HEK293 (cell line): ENCODE measurements around the gene SPTSSB.

Source experiments
- ATF2 ChIP-seq: fragments of 450-650 bp; formaldehyde crosslinking; IDR thresholded peaks from 2 replicates; pipeline ENCODE4 v1.5.1; 2016; ENCODE audit warnings: missing biosample characterization, missing genetic modification characterization, low read depth
- CTCF ChIP-seq: fragments of 450-650 bp; formaldehyde crosslinking; IDR thresholded peaks from 2 replicates; pipeline ENCODE4 v1.5.1; 2016; ENCODE audit warnings: missing biosample characterization, missing genetic modification characterization
- PBX3 ChIP-seq: sonication (generic); formaldehyde crosslinking; IDR thresholded peaks from 2 replicates; pipeline ENCODE4 v1.8.1; 2022; ENCODE audit warnings: mild to moderate bottlenecking, moderate library complexity, missing genetic modification reagents
- REST ChIP-seq: fragments of 450-650 bp; formaldehyde crosslinking; IDR thresholded peaks from 2 replicates; pipeline ENCODE4 v1.5.1; 2016; ENCODE audit warnings: missing biosample characterization, missing genetic modification characterization
- YY1 ChIP-seq: fragments of 450-650 bp; formaldehyde crosslinking; IDR thresholded peaks from 2 replicates; pipeline ENCODE4 v1.5.1; 2018; ENCODE audit warnings: missing biosample characterization, missing genetic modification characterization
- ZNF146 ChIP-seq: fragments of 450-650 bp; formaldehyde crosslinking; IDR thresholded peaks from 2 replicates; pipeline ENCODE4 v1.5.1; 2016; ENCODE audit warnings: missing biosample characterization, missing genetic modification characterization
- ZNF157 ChIP-seq: fragments of 450-650 bp; formaldehyde crosslinking; IDR thresholded peaks from 2 replicates; pipeline ENCODE4 v1.5.1; 2016; ENCODE audit warnings: missing biosample characterization, missing genetic modification characterization
- ZNF16 ChIP-seq: fragments of 450-650 bp; formaldehyde crosslinking; IDR thresholded peaks from 2 replicates; pipeline ENCODE4 v1.5.1; 2016; ENCODE audit warnings: low read depth, missing biosample characterization, missing genetic modification characterization
- ZNF23 ChIP-seq: fragments of 450-650 bp; formaldehyde crosslinking; IDR thresholded peaks from 2 replicates; pipeline ENCODE4 v1.5.1; 2016; ENCODE audit warnings: missing biosample characterization, missing genetic modification characterization, borderline replicate concordance
- ZNF274 ChIP-seq, 2 experiments: fragments of 200-500 bp in 1 of 2; fragments of 450-650 bp in 1 of 2; sonication (Bioruptor generic) in 1 of 2; formaldehyde crosslinking in 1 of 2; IDR thresholded peaks; 2 replicates each; pipeline versions ENCODE4 v1.5.1 to v1.6.1; 2014 to 2016; ENCODE audit warnings: borderline replicate concordance in 1 of 2, inconsistent platforms in 1 of 2, low read length in 1 of 2, missing biosample characterization in 1 of 2, missing genetic modification characterization in 1 of 2
- ZNF394 ChIP-seq: fragments of 450-650 bp; formaldehyde crosslinking; IDR thresholded peaks from 2 replicates; pipeline ENCODE4 v1.5.1; 2016; ENCODE audit warnings: missing biosample characterization, missing genetic modification characterization, mild to moderate bottlenecking, moderate library complexity, borderline replicate concordance
- ZNF664 ChIP-seq: fragments of 450-650 bp; formaldehyde crosslinking; IDR thresholded peaks from 2 replicates; pipeline ENCODE4 v1.5.1; 2016; ENCODE audit warnings: missing biosample characterization, missing genetic modification characterization
- ZNF747 ChIP-seq: fragments of 450-650 bp; formaldehyde crosslinking; IDR thresholded peaks from 2 replicates; pipeline ENCODE4 v1.5.1; 2016; ENCODE audit warnings: missing biosample characterization, missing genetic modification characterization
- ZNF843 ChIP-seq: fragments of 450-650 bp; formaldehyde crosslinking; IDR thresholded peaks from 2 replicates; pipeline ENCODE4 v1.5.1; 2016; ENCODE audit warnings: missing biosample characterization, missing genetic modification characterization

- no peak for TF ChIP-seq ZNF843 (tag by site-specific recombination)
- no peak for TF ChIP-seq ATF2 (tag by site-specific recombination)
- no peak for TF ChIP-seq ZNF23 (tag by site-specific recombination)
- TF ChIP-seq CTCF = no peak
- no peak for TF ChIP-seq YY1 (tag by site-specific recombination)
- TF ChIP-seq ZNF747 = no peak
- TF ChIP-seq PBX3 (CRISPR knock-in tag) = no peak
- no peak for TF ChIP-seq ZNF157 (tag by site-specific recombination)
- TF ChIP-seq ZNF146 (tag by site-specific recombination) = no peak
- TF ChIP-seq ZNF394 (tag by site-specific recombination) = no peak
- no peak for TF ChIP-seq REST
- no peak for TF ChIP-seq ZNF664 (tag by site-specific recombination)
- TF ChIP-seq ZNF16 = no peak
- no peak for TF ChIP-seq ZNF274 (IDR thresholded peaks at IDR 0.05; ENCODE audit: low read length)
- no peak for TF ChIP-seq ZNF274 (tag by site-specific recombination; IDR thresholded peaks at IDR 0.05; ENCODE audit: borderline replicate concordance)
Observed at GRCh38 chr3:161310649-161311423, 60.5 kb downstream of the SPTSSB start.
